Measurements from ENCODE around the gene PHGDH. TPM values are rescaled to one million over a fixed set of nuclear protein-coding genes. Genes with fewer than 3 reads are reported as not detected.

The PHGDH gene
- total RNA-seq, 1 donor from 2014 or later: 92.6 TPM

DNA sequence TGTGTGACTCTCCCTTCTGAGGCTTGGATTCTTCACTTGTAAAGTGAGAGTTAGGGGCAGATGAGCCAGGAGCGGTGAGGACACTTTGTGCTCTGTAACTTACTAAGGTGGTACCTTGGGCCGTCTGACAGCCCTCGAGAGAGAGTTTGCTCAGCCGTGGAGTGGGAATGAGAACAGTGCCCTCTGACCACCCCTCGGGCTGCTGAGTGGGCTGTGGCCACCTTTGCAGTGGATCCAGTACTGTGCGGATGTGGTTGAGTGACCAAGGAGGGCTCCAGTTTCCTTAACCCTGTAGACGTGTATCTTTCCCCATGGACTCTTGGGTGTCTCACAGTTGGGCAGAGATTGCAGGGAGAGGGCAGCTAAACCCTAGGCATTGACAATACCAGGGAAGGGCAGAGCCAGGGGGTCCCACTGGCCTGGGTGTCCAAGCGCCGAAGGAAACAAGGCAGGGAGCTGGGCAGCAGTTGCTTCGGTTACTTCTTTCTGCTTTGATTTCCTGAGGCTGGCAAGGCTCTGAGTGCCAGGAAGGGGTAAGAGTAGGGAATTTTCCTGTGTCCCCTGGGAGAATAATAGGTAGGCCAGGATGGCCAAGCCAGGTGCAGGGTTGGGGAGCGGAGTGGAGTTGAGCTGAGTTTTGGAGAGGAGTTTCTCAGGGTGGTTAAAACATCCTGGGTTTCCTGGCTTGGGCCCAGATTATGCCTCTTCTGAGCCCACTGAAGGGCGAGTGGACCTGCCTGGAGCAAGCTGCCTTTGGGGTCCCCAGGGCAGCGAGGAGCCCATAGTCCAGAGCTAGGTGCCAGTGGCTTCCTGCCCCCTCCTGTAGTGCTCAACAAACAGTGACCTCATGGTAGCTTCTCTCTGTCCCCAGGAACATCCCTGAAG is 29.4 kb downstream of the PHGDH start:
- intact Hi-C loops (cut with DNase I): no loop called here

DNA sequence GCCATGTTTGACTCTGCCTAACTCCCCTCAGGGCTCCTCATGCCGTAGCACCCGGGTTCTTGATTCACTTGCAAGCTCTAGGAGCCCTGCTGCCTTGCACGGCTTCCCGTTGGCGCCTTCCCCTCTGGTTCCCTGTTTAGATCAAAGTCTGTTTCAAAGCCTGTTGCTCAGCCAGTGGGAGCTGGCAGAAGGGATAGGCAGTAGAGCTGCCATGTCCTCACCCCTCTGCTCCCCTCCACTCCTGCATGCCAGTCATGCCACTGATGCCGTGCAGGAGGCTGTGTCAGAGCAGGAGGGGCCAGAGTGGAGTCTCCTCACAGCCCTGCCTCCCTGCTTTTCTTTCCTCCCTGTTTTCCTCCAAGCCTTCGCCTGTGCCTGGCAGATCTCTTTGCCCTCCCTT is 30.5 kb downstream of the PHGDH start:
- peaks cover 0 to 3% of the 10 kb centered on the region in 2 donors for H3K36me3 ChIP-seq
- H3K27ac ChIP-seq: no peak overlapping the region
- no peak for TF ChIP-seq POLR2AphosphoS5 (IDR thresholded peaks at IDR 0.05; ENCODE audit: insufficient read depth in 1 of 2, low read depth in 1 of 2)
- no peaks in the 10 kb centered on the region for H3K27me3 ChIP-seq
- H3K9me3 ChIP-seq: no peaks in the 10 kb centered on the region
- no peak for DNase-seq (ENCODE audit: extremely low spot score in 2 of 2)
- H3K4me1 ChIP-seq: no peaks in the 10 kb centered on the region
- intact Hi-C loops (cut with DNase I): no loop called here
- no peak overlapping the region for H3K4me3 ChIP-seq

More for the DNA sequence above, 29.4 kb downstream of the PHGDH start:
- Histone ChIP-seq H3K27ac (no peak overlapping the region), H3K36me3 (peaks cover 0 to 3% of the 10 kb centered on the region in 2 donors), H3K9me3 (no peaks in the 10 kb centered on the region), H3K4me3 (no peak overlapping the region), H3K27me3 (no peaks in the 10 kb centered on the region), H3K4me1 (no peaks in the 10 kb centered on the region)
- no peak for TF ChIP-seq POLR2AphosphoS5 (IDR thresholded peaks at IDR 0.05; ENCODE audit: insufficient read depth in 1 of 2, low read depth in 1 of 2)
- no peak for DNase-seq (ENCODE audit: extremely low spot score in 2 of 2)

DNA sequence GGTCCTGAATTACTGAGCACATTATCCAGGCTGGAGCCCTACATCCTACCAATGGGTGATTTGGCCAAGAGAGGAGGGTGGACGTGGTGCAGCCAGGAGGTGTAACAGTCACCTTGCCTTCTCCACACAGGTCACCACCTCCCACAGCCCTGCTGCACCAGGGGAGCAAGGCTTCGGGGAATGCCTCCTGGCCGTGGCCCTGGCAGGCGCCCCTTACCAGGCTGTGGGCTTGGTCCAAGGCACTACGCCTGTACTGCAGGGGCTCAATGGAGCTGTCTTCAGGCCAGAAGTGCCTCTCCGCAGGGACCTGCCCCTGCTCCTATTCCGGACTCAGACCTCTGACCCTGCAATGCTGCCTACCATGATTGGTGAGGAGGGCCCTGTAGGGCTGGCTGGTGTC is 30.9 kb downstream of the PHGDH start:
- H3K9me3 ChIP-seq: no peaks in the 10 kb centered on the region
- intact Hi-C loops (cut with DNase I): no loop called here
- no peaks in the 10 kb centered on the region for H3K27me3 ChIP-seq
- DNase-seq (ENCODE audit: extremely low spot score in 2 of 2): no peak
- no peak for TF ChIP-seq POLR2AphosphoS5 (IDR thresholded peaks at IDR 0.05; ENCODE audit: insufficient read depth in 1 of 2, low read depth in 1 of 2)
- TF ChIP-seq POLR2A (IDR thresholded peaks at IDR 0.05): no peak
- TF ChIP-seq, protein P1, sequence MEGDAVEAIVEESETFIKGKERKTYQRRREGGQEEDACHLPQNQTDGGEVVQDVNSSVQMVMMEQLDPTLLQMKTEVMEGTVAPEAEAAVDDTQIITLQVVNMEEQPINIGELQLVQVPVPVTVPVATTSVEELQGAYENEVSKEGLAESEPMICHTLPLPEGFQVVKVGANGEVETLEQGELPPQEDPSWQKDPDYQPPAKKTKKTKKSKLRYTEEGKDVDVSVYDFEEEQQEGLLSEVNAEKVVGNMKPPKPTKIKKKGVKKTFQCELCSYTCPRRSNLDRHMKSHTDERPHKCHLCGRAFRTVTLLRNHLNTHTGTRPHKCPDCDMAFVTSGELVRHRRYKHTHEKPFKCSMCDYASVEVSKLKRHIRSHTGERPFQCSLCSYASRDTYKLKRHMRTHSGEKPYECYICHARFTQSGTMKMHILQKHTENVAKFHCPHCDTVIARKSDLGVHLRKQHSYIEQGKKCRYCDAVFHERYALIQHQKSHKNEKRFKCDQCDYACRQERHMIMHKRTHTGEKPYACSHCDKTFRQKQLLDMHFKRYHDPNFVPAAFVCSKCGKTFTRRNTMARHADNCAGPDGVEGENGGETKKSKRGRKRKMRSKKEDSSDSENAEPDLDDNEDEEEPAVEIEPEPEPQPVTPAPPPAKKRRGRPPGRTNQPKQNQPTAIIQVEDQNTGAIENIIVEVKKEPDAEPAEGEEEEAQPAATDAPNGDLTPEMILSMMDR (IDR thresholded peaks at IDR 0.05): no peak
- no peak overlapping the region for H3K27ac ChIP-seq
- H3K4me3 ChIP-seq: no peak overlapping the region
- H3K4me1 ChIP-seq: no peaks in the 10 kb centered on the region
- H3K36me3 ChIP-seq: peaks cover 0 to 3% of the 10 kb centered on the region in 2 donors

- Histone ChIP-seq H3K4me3 (no peak overlapping the region), H3K36me3 (peaks cover 0 to 3% of the 10 kb centered on the region in 2 donors), H3K27me3 (no peaks in the 10 kb centered on the region), H3K4me1 (no peaks in the 10 kb centered on the region), H3K9me3 (no peaks in the 10 kb centered on the region), H3K27ac (no peak overlapping the region)
- TF ChIP-seq POLR2A (IDR thresholded peaks at IDR 0.05) (no peak), POLR2AphosphoS5 (IDR thresholded peaks at IDR 0.05; ENCODE audit: insufficient read depth in 1 of 2, low read depth in 1 of 2) (no peak)
- TF ChIP-seq, protein P1 (IDR thresholded peaks at IDR 0.05): no peak
- intact Hi-C loops (cut with DNase I): no loop called here
- no peak for DNase-seq (ENCODE audit: extremely low spot score in 2 of 2)
Measured at GRCh38 chr1:119743308-119743707, 31.6 kb downstream of the PHGDH start.

- H3K9me3 ChIP-seq: no peaks in the 10 kb centered on the region
- TF ChIP-seq POLR2AphosphoS5 (IDR thresholded peaks at IDR 0.05; ENCODE audit: insufficient read depth in 1 of 2, low read depth in 1 of 2): no peak
- TF ChIP-seq, protein P1 (IDR thresholded peaks at IDR 0.05): peak; percentile 26 to 76 (median 50)
- H3K27ac ChIP-seq: no peak overlapping the region
- no peak overlapping the region for H3K4me3 ChIP-seq
- no peaks in the 10 kb centered on the region for H3K4me1 ChIP-seq
- H3K36me3 ChIP-seq: no peaks in the 10 kb centered on the region
- intact Hi-C loops (cut with DNase I): no loop called here
- DNase-seq (ENCODE audit: extremely low spot score in 2 of 2): no peak
- no peaks in the 10 kb centered on the region for H3K27me3 ChIP-seq
Measured at GRCh38 chr1:119743776-119744597, 32.3 kb downstream of the PHGDH start.
